Astrocyte (in vitro differentiated cells and primary cell): Measurements from ENCODE around the gene ABCC10.

ENCODE experiments used
- CTCF ChIP-seq: IDR thresholded peaks from 2 replicates; pipeline ENCODE4 v1.5.1; 2011; ENCODE audit warnings: low read depth, mild to moderate bottlenecking, inconsistent platforms, low read length, moderate library complexity; ENCODE audit not compliant: insufficient read depth
- EZH2 ChIP-seq: IDR thresholded peaks from 2 replicates; pipeline ENCODE4 v1.6.1; 2012; ENCODE audit warnings: mild to moderate bottlenecking, low read length, inconsistent platforms; ENCODE audit not compliant: insufficient read depth

GRCh38 chr6:43491750-43492661 lies 64.7 kb downstream of the ABCC10 start:
- TF ChIP-seq CTCF (no peak), EZH2 (no peak)
